DND-41 (cell line): Measurements from ENCODE around the gene LIM2.
"Not testable (repeated sequence)": the region's sequence is repeated elsewhere in the genome, so short reads cannot be mapped to it uniquely, and the experiment has no call there.

Experiments used
- ATAC-seq: fragments of 200-7000 bp; cut with Tn5 transposase; 3 replicates; pipeline ENCODE4 v1.9.1; 2021; ENCODE audit warnings: low read depth; ENCODE audit not compliant: insufficient read depth
- DNase-seq: peaks from one replicate; pipeline ENCODE4 v3.0.0-alpha.2; 2020
- H2AFZ ChIP-seq: 2 replicates; pipeline ENCODE4 v1.6.0; 2012; ENCODE audit warnings: low read depth, low read length
- H3K27ac ChIP-seq: 2 replicates; pipeline ENCODE4 v1.5.1; 2012; ENCODE audit warnings: low read length, inconsistent platforms
- H3K27me3 ChIP-seq: fragments of 200-600 bp; sonication (generic); 2 replicates; pipeline ENCODE4 v1.6.0; 2012; ENCODE audit warnings: low read length, mild to moderate bottlenecking, inconsistent platforms; ENCODE audit not compliant: insufficient read depth, poor library complexity
- H3K36me3 ChIP-seq: 2 replicates; pipeline ENCODE4 v1.5.1; 2012; ENCODE audit warnings: low read length, inconsistent platforms; ENCODE audit not compliant: insufficient read depth
- H3K4me1 ChIP-seq: 2 replicates; pipeline ENCODE4 v1.5.1; 2012; ENCODE audit warnings: mild to moderate bottlenecking, low read length; ENCODE audit not compliant: insufficient read depth
- H3K4me2 ChIP-seq: 2 replicates; pipeline ENCODE4 v1.6.0; 2012; ENCODE audit warnings: mild to moderate bottlenecking, moderate library complexity, low read length, inconsistent platforms; ENCODE audit not compliant: insufficient read depth
- H3K4me3 ChIP-seq, 2 experiments: fragments of 200-600 bp in 1 of 2; shearing (Covaris generic) in 1 of 2; 2 replicates each; pipeline ENCODE4 v1.5.1; 2012 to 2016; ENCODE audit warnings: inconsistent platforms in 2 of 2, low read length in 2 of 2, mild to moderate bottlenecking in 2 of 2, low read depth in 1 of 2, moderate library complexity in 1 of 2
- H3K79me2 ChIP-seq: 2 replicates; pipeline ENCODE4 v1.6.0; 2012; ENCODE audit warnings: low read length, inconsistent platforms; ENCODE audit not compliant: insufficient read depth
- H3K9ac ChIP-seq: 2 replicates; pipeline ENCODE4 v1.6.0; 2012; ENCODE audit warnings: low read depth, mild to moderate bottlenecking, inconsistent platforms, low read length, moderate library complexity
- H3K9me3 ChIP-seq: 2 replicates; pipeline ENCODE4 v1.5.1; 2012; ENCODE audit warnings: low read length, moderate library complexity, mild to moderate bottlenecking, inconsistent platforms; ENCODE audit not compliant: insufficient read depth, severe bottlenecking
- H4K20me1 ChIP-seq: 2 replicates; pipeline ENCODE4 v1.6.0; 2012; ENCODE audit warnings: low read length; ENCODE audit not compliant: insufficient read depth
- EZH2 ChIP-seq: IDR thresholded peaks from 3 replicates; pipeline ENCODE4 v1.6.1; 2012; ENCODE audit warnings: borderline replicate concordance, low read depth, mild to moderate bottlenecking, moderate library complexity, low read length, inconsistent platforms; ENCODE audit not compliant: severe bottlenecking
- TF ChIP-seq, protein P1 (sequence below): IDR thresholded peaks from 2 replicates; pipeline ENCODE4 v1.5.1; 2012; ENCODE audit warnings: borderline replicate concordance, low read length, moderate library complexity, mild to moderate bottlenecking; ENCODE audit not compliant: poor library complexity, severe bottlenecking; ENCODE audit errors: extremely low read depth

Gene LIM2

GRCh38 chr19:51421229-51422052 lies 33.7 kb upstream of the LIM2 start:
- H3K9ac ChIP-seq = no peak overlapping the region
- no peaks in the 10 kb centered on the region for H3K79me2 ChIP-seq
- H3K4me3 ChIP-seq = no peak overlapping the region
- no peak overlapping the region for H3K4me2 ChIP-seq
- no peaks in the 10 kb centered on the region for H3K9me3 ChIP-seq
- no peak overlapping the region for H2AFZ ChIP-seq
- no peaks in the 10 kb centered on the region for H3K27me3 ChIP-seq
- no peaks in the 10 kb centered on the region for H3K4me1 ChIP-seq
- DNase-seq = no peak
- TF ChIP-seq, protein P1, sequence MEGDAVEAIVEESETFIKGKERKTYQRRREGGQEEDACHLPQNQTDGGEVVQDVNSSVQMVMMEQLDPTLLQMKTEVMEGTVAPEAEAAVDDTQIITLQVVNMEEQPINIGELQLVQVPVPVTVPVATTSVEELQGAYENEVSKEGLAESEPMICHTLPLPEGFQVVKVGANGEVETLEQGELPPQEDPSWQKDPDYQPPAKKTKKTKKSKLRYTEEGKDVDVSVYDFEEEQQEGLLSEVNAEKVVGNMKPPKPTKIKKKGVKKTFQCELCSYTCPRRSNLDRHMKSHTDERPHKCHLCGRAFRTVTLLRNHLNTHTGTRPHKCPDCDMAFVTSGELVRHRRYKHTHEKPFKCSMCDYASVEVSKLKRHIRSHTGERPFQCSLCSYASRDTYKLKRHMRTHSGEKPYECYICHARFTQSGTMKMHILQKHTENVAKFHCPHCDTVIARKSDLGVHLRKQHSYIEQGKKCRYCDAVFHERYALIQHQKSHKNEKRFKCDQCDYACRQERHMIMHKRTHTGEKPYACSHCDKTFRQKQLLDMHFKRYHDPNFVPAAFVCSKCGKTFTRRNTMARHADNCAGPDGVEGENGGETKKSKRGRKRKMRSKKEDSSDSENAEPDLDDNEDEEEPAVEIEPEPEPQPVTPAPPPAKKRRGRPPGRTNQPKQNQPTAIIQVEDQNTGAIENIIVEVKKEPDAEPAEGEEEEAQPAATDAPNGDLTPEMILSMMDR = no peak
- no peak for TF ChIP-seq EZH2
- H3K36me3 ChIP-seq = no peaks in the 10 kb centered on the region
- no peak overlapping the region for H3K27ac ChIP-seq
- ATAC-seq = peak; percentile 40; the same call in 1 of the 3 replicates
- H4K20me1 ChIP-seq = peaks cover 4% of the 10 kb centered on the region; the same call in 1 of the 2 replicates

- not testable (repeated sequence) for H3K36me3 ChIP-seq, ATAC-seq, H3K9ac ChIP-seq, H4K20me1 ChIP-seq, H2AFZ ChIP-seq, DNase-seq, H3K27me3 ChIP-seq, H3K4me2 ChIP-seq, H3K27ac ChIP-seq, H3K4me1 ChIP-seq, H3K9me3 ChIP-seq, H3K79me2 ChIP-seq, H3K4me3 ChIP-seq
Observed at GRCh38 chr19:51420511-51420910, 32.7 kb upstream of the LIM2 start.

DNA sequence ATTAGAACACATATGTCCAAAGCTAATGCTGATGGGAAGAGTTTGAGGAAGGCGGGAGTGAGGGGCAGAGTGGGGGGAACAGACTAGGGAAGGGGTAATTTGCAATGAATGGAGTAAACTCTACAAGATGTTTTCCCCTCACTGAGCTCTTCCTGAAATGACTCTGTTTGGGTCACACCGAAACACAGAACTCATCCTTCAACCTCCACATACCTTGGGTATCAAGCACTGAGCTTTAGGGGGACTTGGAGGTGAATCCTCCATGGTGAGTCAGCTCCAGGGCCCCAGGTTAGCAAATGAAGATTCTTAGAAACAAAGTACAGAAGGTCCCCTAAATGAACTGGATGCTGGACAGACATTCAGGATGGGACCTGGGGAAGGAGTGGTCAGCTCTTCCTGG lies 30.9 kb upstream of the LIM2 start:
- Histone ChIP-seq H3K4me2 (no peak overlapping the region), H3K79me2 (no peaks in the 10 kb centered on the region), H3K27ac (no peak overlapping the region), H2AFZ (no peak overlapping the region), H3K4me1 (no peaks in the 10 kb centered on the region), H3K27me3 (no peaks in the 10 kb centered on the region), H4K20me1 (no peaks in the 10 kb centered on the region; the same call in 1 of the 2 replicates), H3K36me3 (no peaks in the 10 kb centered on the region), H3K9me3 (no peaks in the 10 kb centered on the region), H3K4me3 (no peak overlapping the region), H3K9ac (no peak overlapping the region)
- TF ChIP-seq, protein P1 = no peak
- no peak for TF ChIP-seq EZH2
- ATAC-seq (no peak), DNase-seq (no peak)

- H4K20me1 ChIP-seq = no peaks in the 10 kb centered on the region; the same call in 1 of the 2 replicates
- no peaks in the 10 kb centered on the region for H3K4me1 ChIP-seq
- no peaks in the 10 kb centered on the region for H3K27me3 ChIP-seq
- H3K36me3 ChIP-seq = no peaks in the 10 kb centered on the region
- H3K4me3 ChIP-seq = no peak overlapping the region
- TF ChIP-seq, protein P1 = no peak
- TF ChIP-seq EZH2 = no peak
- no peaks in the 10 kb centered on the region for H3K79me2 ChIP-seq
- H3K4me2 ChIP-seq = no peak overlapping the region
- DNase-seq (no peak), ATAC-seq (no peak)
- no peaks in the 10 kb centered on the region for H3K9me3 ChIP-seq
- H3K27ac ChIP-seq = no peak overlapping the region
- no peak overlapping the region for H2AFZ ChIP-seq
- no peak overlapping the region for H3K9ac ChIP-seq
Observed at GRCh38 chr19:51417810-51418157, 30.0 kb upstream of the LIM2 start.
